Nephron (organoid): ENCODE measurements around the gene ZNF117.
"Not testable (repeated sequence)": the region's sequence is repeated elsewhere in the genome, so short reads cannot be mapped to it uniquely, and the experiment has no call there.

Source experiments
- H3K27ac Mint-ChIP-seq, 3 experiments: 2 replicates each; pipeline ENCODE4 v1.8.0; 2020; ENCODE audit warnings: mixed read lengths in 3 of 3, mild to moderate bottlenecking in 2 of 3, moderate library complexity in 1 of 3
- H3K27me3 Mint-ChIP-seq: 2 replicates; pipeline ENCODE4 v1.8.0; 2021; ENCODE audit warnings: low read depth, mild to moderate bottlenecking, moderate library complexity, mixed read lengths
- H3K36me3 Mint-ChIP-seq: 2 replicates; pipeline ENCODE4 v1.8.0; 2020; ENCODE audit warnings: low read depth, mixed read lengths
- H3K4me1 Mint-ChIP-seq: 2 replicates; pipeline ENCODE4 v1.8.0; 2020; ENCODE audit warnings: mixed read lengths
- H3K4me3 Mint-ChIP-seq, 3 experiments: 2 replicates each; pipeline ENCODE4 v1.8.0; 2020; ENCODE audit warnings: mild to moderate bottlenecking in 3 of 3, mixed read lengths in 3 of 3, moderate library complexity in 2 of 3
- H3K9me3 Mint-ChIP-seq: 2 replicates; pipeline ENCODE4 v1.8.0; 2020; ENCODE audit warnings: mixed read lengths
- TF ChIP-seq, protein P1 (sequence below), 3 experiments: fragments of 200-600 bp; sonication (generic); IDR thresholded peaks; one replicate each; pipeline ENCODE4 v1.5.0; 2021; ENCODE audit warnings: antibody characterized with exemption in 3 of 3; ENCODE audit not compliant: unreplicated experiment in 3 of 3

ZNF117 gene

DNA sequence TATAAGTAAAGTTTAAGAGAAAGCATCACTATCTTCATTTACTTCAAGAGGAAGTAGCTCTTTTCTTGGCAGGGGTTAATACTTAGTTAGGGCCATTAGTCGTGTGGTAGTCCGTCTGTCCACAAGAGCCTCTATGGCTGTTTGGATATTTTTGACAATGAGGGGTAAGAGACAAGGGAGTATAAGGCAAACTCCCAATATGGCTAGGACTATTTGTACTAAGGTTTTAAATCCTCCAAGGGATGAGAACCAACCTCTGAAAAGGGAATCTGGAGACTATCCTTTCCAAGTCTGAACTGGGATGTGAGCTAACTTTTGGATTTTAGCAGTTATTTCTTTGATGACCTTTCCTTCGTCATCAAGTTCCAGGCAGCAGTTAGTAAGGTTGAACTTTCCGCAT, at the start of gene ZNF117:
Gene ZNF117 (minus strand): TSS at position 101 of the 400 bp plus-strand sequence.
- H3K27me3 Mint-ChIP-seq = peaks cover 3% of the 10 kb centered on the region
- H3K9me3 Mint-ChIP-seq = peaks cover 89% of the 10 kb centered on the region
- H3K4me1 Mint-ChIP-seq = no peaks in the 10 kb centered on the region
- H3K36me3 Mint-ChIP-seq = peaks cover 100% of the 10 kb centered on the region
- TF ChIP-seq, protein P1, sequence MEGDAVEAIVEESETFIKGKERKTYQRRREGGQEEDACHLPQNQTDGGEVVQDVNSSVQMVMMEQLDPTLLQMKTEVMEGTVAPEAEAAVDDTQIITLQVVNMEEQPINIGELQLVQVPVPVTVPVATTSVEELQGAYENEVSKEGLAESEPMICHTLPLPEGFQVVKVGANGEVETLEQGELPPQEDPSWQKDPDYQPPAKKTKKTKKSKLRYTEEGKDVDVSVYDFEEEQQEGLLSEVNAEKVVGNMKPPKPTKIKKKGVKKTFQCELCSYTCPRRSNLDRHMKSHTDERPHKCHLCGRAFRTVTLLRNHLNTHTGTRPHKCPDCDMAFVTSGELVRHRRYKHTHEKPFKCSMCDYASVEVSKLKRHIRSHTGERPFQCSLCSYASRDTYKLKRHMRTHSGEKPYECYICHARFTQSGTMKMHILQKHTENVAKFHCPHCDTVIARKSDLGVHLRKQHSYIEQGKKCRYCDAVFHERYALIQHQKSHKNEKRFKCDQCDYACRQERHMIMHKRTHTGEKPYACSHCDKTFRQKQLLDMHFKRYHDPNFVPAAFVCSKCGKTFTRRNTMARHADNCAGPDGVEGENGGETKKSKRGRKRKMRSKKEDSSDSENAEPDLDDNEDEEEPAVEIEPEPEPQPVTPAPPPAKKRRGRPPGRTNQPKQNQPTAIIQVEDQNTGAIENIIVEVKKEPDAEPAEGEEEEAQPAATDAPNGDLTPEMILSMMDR (IDR thresholded peaks at IDR 0.05; ENCODE audit: unreplicated experiment in 3 of 3) = no peak
- H3K4me3 Mint-ChIP-seq = no peak within 1 kb of the TSS
- H3K27ac Mint-ChIP-seq = no peak within 1 kb of the TSS

DNA sequence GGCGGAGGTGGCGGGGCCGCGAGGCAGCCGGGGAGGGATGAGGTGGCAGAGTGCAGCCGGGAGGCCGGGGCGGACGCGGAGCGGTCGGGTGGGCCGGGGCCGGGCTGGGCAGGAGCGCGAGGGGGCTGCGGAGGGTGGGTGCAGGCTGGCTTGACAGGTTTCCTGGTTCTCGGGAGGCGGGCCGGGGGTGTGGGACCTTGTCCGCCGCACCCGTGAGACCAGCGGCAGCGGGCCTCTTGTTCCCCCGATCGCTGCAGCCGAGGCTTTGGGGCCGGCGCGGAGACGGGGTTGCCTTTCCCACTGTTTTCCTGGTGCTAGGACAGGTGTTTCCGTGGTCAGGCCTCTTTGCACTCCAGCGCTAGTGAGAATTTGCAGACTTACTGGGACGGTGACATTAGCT, 47.9 kb upstream of the ZNF117 start:
- not testable (repeated sequence) for H3K9me3 Mint-ChIP-seq, H3K27me3 Mint-ChIP-seq, H3K36me3 Mint-ChIP-seq
- peaks cover 14% of the 10 kb centered on the region for H3K4me1 Mint-ChIP-seq
- peak overlapping the region; percentile 95 to 98 (median 96) for H3K4me3 Mint-ChIP-seq
- peak overlapping the region; percentile 89 to 98 (median 95) for H3K27ac Mint-ChIP-seq

DNA sequence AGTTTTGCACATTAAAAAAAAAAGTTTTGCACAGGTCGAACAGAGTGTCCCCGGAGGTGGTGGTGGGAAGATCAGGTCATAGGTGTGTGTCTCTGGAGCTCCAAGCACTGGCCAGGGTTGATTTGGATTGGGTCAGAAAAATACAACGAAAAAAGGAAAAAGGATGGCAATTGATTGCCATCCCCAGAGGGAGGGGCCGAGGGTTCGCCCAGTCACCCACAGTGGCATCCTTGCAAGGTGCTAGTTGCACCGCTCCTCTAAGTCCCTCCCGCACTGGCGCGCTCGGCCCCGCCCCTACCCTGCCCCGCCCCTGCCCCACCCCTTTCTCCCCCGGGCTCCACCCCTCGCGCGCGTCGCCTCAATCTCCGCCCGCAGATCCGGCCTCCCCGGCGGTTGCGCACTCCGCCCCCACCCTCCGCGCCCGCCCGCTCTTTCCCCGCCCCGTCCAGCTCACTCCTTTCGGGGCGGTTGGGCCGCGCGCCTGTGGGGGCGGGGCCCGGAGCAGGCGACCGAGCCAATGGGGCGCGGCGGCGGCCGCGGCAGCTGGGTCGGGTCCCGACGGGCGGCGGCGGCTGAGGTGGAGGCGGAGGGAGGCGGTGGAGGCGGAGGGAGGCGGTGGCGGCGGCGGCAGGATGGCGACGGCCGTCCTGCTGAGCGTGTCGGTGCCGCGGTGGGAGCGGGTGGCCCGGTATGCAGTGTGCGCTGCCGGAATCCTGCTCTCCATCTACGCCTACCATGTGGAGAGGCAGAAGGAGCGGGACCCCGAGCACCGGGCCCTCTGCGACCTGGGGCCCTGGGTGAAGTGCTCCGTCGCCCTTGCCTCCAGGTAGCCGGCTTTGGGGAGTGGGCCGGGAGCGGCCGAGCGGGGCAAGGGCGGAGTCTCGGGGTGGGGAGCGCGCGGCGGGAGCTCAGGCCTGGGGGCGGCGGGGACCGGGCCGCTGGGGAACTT, 47.2 kb upstream of the ZNF117 start:
- Mint-ChIP-seq H3K36me3 (no peaks in the 10 kb centered on the region), H3K27me3 (no peaks in the 10 kb centered on the region), H3K4me3 (peak overlapping the region; percentile 80 to 86 (median 84)), H3K27ac (peak overlapping the region in 2 of 3 experiments; percentile 55 to 82), H3K4me1 (peaks cover 14% of the 10 kb centered on the region), H3K9me3 (no peaks in the 10 kb centered on the region)
- TF ChIP-seq, protein P1 (IDR thresholded peaks at IDR 0.05; ENCODE audit: unreplicated experiment in 3 of 3) = no peak

DNA sequence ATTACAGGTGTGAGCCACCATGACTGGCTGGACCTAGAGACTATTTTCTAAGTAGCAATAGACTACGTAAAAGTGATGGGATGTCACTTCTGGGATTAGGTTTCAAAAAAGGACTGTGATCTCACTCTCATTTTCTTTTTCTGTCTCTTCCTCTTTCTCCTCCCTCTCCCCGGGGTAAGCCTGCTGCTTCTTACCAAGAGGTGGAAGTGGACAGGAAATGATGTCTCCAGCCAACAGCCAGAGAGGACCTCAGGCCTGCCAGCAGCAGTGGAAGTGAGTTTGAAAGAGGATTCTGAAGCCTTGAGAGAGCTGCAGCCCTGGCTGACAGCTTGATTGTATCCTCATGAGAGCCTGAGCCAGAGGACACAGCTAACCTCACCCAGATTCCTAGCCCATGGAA, 45.7 kb upstream of the ZNF117 start:
- H3K4me3 Mint-ChIP-seq, H3K27ac Mint-ChIP-seq, H3K9me3 Mint-ChIP-seq, H3K27me3 Mint-ChIP-seq, H3K36me3 Mint-ChIP-seq: not testable (repeated sequence)
- peaks cover 14% of the 10 kb centered on the region for H3K4me1 Mint-ChIP-seq

DNA sequence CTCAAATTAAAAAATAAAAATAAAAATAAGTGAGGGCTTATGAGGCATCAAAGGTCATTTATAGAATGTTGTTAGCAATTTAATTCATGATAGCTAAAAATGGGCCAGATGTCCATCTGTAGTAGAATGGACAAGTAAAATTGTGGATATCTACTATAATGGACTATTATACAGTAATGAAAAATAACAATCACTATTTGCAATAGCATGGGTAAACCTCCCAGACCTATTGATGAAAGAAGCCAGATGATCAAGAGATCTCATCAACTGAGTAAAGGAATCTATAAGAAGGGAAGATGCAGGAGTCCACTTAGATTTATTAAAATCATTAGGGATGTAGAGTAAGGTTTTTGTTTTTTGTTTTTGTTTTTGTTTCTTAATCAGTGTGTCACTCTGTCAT, 44.6 kb upstream of the ZNF117 start:
- H3K27ac Mint-ChIP-seq, H3K9me3 Mint-ChIP-seq, H3K36me3 Mint-ChIP-seq, H3K27me3 Mint-ChIP-seq: not testable (repeated sequence)
- Mint-ChIP-seq H3K4me1 (peaks cover 14% of the 10 kb centered on the region), H3K4me3 (peak overlapping the region; percentile 26 to 65 (median 44))

DNA sequence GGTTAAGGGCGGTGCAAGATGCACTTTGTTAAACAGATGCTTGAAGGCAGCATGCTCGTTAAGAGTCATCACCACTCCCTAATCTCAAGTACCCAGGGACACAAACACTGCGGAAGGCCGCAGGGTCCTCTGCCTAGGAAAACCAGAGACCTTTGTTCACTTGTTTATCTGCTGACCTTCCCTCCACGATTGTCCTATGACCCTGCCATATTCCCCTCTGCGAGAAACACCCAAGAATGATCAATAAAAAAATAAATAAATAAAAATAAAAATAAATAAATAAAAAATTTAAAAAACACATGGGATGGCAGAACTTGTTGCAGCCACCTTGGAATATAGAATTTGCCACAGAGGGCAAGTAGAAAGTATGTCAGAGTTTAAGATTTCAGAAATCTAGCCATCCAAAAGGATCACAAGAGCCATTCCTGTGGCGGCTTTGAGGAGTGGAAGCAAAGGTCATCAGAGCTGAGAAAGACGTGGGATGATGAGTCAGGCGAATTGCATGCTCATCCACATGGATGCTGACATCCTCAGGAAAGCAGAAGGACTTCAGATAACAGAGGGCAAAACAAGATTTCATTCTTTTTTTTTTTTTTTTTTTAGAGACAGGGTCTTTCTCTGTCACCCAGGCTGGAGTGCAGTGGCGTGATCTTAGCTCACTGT, 43.4 kb upstream of the ZNF117 start:
- H3K36me3 Mint-ChIP-seq, H3K4me3 Mint-ChIP-seq, H3K27me3 Mint-ChIP-seq, H3K4me1 Mint-ChIP-seq, H3K9me3 Mint-ChIP-seq, H3K27ac Mint-ChIP-seq: not testable (repeated sequence)

DNA sequence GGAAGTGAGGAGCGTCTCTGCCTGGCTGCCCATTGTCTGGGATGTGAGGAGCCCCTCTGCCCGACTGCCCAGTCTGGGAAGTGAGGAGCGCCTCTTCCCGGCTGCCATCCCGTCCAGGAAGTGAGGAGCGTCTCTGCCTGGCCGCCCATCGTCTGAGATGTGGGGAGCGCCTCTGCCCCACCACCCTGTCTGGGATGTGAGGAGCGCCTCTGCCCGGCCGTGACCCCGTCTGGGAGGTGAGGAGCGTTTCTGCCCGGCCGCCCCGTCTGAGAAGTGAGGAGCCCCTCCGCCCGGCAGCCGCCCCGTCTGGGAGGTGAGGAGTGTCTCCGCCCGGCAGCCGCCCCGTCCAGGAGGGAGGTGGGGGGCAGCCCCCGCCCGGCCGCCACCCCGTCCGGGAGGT, 42.6 kb upstream of the ZNF117 start:
- not testable (repeated sequence) for H3K27ac Mint-ChIP-seq, H3K9me3 Mint-ChIP-seq, H3K36me3 Mint-ChIP-seq, H3K4me3 Mint-ChIP-seq, H3K27me3 Mint-ChIP-seq, H3K4me1 Mint-ChIP-seq

DNA sequence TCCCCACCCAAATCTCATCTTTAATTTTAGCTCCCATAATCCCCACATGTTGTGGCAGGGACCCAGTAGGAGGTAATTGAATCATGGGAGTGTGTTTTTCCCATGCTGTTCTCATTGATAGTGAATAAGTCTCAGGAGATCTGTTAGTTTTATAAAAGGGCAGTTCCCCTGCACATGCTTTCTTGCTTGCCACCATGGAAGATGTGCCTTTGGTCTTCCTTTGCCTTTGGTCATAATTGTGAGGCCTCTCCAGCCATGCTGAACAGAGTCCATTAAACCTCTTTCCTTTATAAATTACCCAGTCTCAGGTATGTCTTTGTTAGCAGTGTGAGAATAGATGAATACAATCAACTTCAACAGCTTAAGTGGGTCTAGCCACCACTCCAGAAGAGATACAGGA, 34.2 kb upstream of the ZNF117 start:
- not testable (repeated sequence) for H3K36me3 Mint-ChIP-seq, H3K4me3 Mint-ChIP-seq, H3K4me1 Mint-ChIP-seq, H3K9me3 Mint-ChIP-seq, H3K27ac Mint-ChIP-seq, H3K27me3 Mint-ChIP-seq

DNA sequence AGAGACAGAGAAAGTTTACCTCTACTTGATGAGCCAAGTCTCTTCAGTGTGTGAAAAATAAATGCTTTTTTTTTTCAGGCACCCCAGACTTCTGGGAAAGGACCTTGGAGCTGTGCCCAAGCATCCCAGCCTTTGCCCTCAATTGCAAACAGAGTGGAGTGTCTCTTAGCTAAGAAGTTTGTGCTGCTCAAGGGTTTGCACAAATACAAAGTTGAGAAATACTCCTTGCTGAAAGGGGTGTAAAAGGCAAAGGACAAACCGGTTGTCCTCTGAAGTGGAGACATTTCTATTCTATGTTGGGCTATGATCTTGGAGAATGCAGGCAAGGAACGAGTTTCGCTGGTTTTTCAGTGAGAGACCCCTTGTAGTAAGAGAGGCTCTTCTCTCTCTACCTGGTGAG, 30.1 kb upstream of the ZNF117 start:
- H3K4me1 Mint-ChIP-seq, H3K9me3 Mint-ChIP-seq, H3K4me3 Mint-ChIP-seq, H3K27me3 Mint-ChIP-seq, H3K27ac Mint-ChIP-seq, H3K36me3 Mint-ChIP-seq: not testable (repeated sequence)

DNA sequence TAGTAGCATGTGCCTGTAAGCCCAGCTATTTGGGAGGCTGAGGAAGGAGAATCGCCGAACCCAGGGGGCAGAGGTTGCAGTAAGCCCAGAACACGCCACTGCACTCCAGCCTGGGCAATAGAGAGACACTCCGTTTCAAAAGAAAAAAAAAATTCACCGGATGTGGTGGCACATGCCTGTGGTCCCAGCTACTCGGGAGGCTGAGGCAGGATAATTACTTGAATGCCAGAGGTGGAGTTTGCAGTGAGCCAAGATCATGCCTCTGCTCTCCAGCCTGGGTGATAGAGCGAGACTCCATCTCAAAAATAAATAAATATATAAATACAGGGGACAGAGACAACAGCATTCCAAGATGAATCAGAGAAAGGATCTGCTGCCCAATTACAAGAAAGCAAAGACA, 19.0 kb upstream of the ZNF117 start:
- not testable (repeated sequence) for H3K27me3 Mint-ChIP-seq, H3K27ac Mint-ChIP-seq, H3K4me3 Mint-ChIP-seq, H3K9me3 Mint-ChIP-seq
- H3K36me3 Mint-ChIP-seq = peaks cover 17% of the 10 kb centered on the region
- H3K4me1 Mint-ChIP-seq = peaks cover 17% of the 10 kb centered on the region

DNA sequence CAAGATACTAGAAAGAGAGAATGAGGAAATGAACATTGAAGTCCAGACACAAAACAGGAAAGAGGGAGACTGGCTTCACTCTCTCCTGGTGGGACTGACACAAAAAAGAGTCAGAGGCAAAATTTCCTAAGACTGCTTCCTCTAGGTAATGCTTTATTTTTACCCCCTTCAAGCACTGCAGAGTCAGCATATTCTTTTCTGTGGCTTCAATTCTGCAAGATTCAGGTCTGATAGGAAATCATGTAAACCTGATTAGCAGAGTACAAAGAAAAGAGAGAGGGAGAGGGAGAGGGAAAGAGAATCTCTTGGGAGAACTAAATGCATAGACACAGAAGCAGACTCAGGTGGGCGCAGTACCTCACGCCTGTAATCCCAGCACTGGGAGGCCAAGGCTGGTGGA, 18.6 kb upstream of the ZNF117 start:
- H3K27ac Mint-ChIP-seq, H3K27me3 Mint-ChIP-seq, H3K4me3 Mint-ChIP-seq: not testable (repeated sequence)
- H3K9me3 Mint-ChIP-seq = peaks cover 11% of the 10 kb centered on the region
- H3K4me1 Mint-ChIP-seq = peaks cover 19% of the 10 kb centered on the region
- peaks cover 22% of the 10 kb centered on the region for H3K36me3 Mint-ChIP-seq

DNA sequence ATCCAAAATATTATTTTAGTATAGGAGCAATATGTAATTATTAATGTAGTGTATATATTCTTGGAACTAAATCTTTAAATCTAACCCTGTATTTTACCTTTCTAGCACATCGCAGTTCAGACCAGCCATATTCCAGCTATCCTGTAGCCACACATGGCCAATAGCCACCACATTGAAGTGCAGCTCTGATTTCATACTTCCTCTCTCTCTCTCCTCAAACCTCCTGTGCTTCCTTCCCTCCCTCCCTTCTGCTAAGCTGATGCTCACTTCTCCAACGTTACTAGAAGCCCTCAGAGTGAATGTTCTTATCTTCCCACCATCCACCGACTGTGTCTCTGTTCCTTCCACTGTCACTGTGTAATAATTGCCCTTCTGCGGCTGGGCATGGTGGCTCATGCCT, 16.2 kb upstream of the ZNF117 start:
- Mint-ChIP-seq H3K4me3 (peak overlapping the region; percentile 98 to 99 (median 99)), H3K27ac (peak overlapping the region; percentile 98 to 99 (median 99)), H3K4me1 (peaks cover 23% of the 10 kb centered on the region), H3K36me3 (peaks cover 46% of the 10 kb centered on the region), H3K9me3 (peaks cover 26% of the 10 kb centered on the region)
- not testable (repeated sequence) for H3K27me3 Mint-ChIP-seq
